RCC 7860 (cell line): Measurements from ENCODE around the gene TAF10.

Experiments
- DNase-seq: peaks from one replicate; pipeline ENCODE4 v3.0.0-alpha.2; 2015; ENCODE audit warnings: low spot score
- FAIRE-seq: peaks from 2 replicates; lab custom pipeline; 2012; peaks lifted over from hg19 to GRCh38; lab: Jason Lieb, UNC

The TAF10 gene

DNA sequence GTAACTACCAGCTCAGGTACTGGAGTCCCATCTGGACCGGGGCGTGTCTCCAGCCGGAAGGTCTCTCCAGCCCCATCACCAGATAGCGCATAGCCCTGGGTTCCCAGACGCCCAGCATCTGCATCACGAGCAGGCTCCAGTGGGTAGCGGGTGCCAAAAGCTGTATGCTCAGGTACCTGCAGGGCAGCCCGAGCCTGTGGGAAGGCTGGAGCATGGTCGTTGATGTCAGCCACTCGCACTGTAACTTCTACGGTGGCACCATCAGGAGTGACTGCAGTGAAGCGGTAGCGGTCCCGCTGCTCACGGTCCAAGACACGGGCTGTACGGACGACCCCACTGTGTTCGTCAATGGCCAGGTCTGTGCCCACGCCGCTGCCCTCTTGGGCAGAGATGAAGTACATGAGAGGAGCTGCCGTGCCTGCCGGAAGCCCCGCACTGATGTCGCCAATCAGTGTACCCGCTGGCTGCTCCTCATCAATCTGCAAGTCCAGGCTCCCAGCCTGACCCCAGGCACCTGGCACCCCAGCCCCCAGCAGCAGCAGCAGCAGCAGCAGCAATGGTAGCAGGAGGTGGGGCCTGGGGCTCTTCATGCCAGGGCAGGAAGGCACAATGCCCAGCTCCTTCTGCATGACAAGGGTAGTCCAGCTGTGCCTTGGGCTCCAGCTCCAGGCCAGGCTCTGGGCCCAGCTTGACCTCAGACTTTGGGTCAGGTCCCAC is 29.1 kb upstream of the TAF10 start:
- FAIRE-seq (no peak), DNase-seq (no peak)

- no peak for FAIRE-seq
- DNase-seq: no peak
These were observed 28.3 kb upstream of the TAF10 start for GRCh38 chr11:6640036-6640984.

- no peak for DNase-seq
These were observed 26.4 kb upstream of the TAF10 start for GRCh38 chr11:6638429-6638828.

DNA sequence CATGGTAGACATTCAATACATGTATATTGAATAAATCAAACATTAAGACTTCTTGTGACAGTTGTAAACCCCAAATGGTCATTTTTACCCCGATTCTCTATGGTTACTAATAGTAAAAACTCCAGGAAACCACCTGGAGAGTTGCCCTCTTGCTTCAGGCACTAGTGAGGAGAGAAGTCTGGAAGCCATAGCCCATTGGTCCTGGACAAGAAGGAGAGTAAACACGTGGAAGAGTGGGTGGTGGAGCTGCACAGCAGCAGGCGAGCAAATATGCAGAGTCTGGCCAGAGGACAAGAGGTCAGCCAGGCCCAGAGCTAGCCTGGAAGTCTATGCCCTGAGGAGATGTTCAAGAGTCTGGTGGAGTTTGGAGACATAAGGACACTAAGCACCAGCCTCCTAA is 25.9 kb upstream of the TAF10 start:
- FAIRE-seq (no peak), DNase-seq (no peak)

More at GRCh38 chr11:6638429-6638828, 26.4 kb upstream of the TAF10 start:
- FAIRE-seq: no peak

GRCh38 chr11:6636480-6636879 is 24.5 kb upstream of the TAF10 start:
- DNase-seq: no peak
- FAIRE-seq: no peak

GRCh38 chr11:6635082-6635932 is 23.3 kb upstream of the TAF10 start:
- no peak for DNase-seq
- no peak for FAIRE-seq

- no peak for FAIRE-seq
These were observed 22.5 kb upstream of the TAF10 start for GRCh38 chr11:6634534-6634933.

DNA sequence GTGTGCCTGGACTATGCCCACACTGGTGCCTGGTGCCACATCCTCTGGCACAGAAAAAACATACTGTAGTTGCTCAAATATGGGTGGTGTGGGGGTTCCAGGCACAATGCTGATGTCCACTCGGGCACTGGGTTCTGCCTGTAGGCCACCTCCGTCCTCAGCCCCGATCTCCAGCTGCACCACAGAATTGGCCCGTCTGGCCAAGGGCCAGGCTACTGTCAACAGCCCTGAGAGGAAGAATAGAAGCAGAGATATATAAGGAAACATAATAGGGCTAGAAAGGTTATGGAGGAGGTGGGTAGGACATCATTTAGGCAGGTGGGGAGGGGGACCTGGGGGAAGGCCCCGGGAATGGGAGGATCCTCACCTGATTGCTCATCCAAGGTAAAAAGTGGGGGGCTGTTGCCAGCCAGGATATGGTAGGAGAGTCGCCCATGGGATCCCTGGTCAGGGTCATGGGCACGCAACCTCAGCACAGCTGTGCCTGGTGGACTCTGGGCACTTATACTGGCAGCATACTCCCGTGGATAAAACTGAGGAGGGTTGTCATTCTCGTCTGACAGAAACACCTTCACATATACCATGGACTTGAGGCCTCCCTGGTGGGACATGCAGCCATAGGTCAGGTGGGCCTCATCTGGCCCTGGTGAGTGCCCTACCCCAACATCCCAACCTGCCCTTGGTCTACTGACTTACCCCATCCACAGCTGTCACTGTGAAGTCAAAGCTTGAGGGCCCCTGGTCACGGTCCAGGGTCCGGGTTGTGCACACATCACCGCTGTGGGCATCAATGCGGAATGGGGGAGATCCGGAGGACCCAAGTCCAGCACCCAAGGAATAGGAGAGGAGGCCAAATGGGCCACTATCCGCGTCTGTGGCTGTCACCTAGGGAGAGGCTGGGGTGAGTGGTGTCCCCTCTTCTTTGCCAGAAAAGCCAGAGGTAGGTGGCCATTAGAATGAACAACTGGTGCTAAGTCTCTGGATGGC is 21.7 kb upstream of the TAF10 start:
- FAIRE-seq (no peak), DNase-seq (no peak)

More at GRCh38 chr11:6634534-6634933, 22.5 kb upstream of the TAF10 start:
- no peak for DNase-seq

DNA sequence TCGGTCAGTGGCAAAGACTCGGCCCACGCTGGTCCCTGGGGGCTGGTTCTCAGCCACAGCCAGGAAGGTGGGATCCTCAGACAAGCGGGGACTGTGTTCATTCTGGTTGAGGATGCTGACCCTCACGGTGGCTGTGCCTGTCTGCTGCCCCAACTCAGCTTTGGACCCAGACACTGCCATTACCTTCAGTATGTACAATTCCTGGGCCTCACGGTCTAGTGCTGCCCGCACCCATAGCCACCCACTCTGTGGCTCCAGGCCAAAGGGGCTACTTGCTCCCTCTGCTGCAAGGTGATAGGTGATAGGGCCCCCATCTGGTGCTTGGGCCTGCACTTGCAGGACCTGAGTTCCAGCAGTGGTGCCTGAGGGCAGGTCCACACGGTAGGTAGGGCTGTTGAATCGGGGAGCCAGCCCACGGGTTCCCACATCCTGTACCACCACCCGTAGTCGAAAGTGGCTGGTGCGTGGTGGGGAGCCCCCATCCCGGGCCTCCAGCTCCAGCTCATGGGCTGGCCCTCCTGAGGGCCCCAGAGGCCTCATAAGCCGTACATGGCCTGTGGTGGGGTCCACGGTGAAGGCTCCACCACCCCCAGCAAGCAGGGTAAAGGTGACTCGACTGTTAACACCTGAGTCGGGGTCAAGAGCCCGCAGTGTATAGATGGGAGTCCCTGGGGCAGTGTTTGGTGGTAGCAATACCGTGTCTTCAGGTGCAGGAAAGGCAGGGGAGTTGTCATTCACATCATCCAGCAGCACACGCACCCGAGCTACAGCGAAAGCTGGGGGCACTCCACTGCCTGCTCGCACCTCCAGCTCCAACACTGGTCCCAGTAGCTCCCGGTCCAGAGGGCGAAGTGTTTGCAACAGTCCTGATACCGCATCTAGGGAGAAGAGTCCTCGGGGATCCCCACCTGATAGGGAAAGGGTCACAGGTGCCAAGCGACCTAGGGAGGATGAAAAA is 20.4 kb upstream of the TAF10 start:
- FAIRE-seq: no peak
- no peak for DNase-seq

DNA sequence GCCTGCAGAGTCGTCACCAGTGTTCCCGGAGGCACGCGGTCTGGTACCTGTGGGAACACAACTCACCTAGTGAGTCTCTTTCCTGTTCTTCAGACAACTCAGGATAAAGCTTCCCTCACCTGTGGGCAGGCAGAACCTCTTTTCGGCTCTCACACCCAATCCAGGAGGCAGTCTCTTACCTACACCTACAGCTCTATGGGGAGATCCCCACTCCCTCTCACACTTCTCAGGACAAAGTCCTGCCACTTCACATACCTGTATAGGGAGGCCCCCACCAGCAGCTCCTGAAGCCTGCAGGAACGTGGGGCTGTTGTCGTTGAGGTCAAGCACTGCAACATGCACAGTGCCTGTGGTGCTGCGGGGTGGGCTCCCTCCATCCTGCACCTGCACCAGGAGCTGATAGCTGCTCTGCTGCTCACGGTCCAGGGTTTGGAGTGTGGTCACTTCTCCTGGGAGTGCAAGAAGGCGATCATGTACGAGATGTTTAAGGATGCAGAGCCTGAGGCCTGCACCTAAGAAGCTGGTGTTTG is 19.4 kb upstream of the TAF10 start:
- FAIRE-seq (no peak), DNase-seq (no peak)

DNA sequence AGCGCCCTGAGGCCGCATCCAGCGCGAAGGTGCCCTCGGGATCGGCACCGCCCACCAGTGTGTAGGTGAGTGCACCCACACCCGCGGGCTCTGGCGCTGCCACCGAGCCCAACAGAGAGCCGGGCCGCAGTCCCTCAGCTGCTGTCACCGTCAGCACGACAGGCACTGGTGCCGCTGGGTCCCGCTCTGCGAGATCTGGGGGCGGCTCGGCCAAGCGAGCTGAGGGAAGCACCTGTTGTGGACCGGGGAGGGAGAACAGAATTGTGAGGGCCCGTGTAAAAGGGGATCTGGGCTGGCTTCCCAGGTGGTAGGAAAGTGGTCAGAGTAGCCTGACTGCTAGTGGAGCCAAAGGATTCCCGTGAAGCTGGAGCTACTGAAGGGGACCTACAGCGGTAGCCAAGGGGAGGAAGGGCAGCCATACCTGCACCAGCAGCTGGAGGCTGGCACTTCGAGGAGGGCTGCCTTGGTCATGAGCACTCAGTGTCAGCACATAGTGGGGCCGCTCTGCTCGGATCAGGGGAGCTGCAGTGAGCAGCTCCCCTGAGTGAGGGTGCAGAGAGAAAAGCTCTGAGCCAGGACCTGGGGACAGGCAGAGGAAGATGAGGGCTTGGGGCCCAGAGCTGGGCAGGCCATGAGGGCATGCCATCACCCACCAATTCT is 18.7 kb upstream of the TAF10 start:
- FAIRE-seq (no peak), DNase-seq (no peak)

DNA sequence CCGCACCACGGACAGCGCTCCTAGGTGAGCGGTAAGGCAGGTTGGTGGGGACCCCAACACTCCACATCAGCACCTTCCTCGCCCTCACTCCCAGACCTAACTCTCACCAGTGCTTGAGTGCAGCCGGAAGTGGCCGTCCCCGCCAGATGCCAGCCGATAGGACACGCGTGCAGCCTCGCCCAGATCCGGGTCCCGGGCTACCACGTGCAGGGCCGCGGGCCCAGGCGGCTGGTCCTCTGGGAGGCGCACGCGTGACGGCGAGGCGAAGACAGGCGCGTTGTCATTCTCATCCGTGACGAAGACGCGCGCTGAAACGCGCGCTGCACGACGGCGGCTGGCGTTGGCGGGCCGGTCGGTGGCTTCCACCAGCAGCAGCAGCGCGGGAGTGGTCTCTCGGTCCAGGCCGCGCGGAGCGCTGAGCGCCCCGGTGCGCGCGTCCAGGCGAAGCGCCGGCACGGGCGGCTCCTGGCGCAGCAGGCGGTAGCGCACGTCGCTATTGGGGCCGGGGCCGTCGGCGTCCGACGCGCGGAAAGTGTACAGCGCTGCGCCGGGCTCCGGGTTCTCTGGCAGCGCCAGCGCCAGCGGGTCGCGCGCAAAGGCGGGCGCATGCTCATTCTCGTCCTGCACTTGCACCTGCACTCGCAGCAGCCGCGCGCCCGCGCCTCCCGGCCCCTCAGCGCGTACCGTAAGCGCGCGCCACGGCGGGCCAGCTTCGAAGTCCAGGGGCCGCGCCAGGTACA is 18.0 kb upstream of the TAF10 start:
- DNase-seq: no peak
- FAIRE-seq: no peak

- FAIRE-seq (no peak), DNase-seq (no peak)
These were observed 17.5 kb upstream of the TAF10 start for GRCh38 chr11:6629573-6629891.

GRCh38 chr11:6628526-6628925 is 16.5 kb upstream of the TAF10 start:
- DNase-seq (no peak), FAIRE-seq (no peak)

DNA sequence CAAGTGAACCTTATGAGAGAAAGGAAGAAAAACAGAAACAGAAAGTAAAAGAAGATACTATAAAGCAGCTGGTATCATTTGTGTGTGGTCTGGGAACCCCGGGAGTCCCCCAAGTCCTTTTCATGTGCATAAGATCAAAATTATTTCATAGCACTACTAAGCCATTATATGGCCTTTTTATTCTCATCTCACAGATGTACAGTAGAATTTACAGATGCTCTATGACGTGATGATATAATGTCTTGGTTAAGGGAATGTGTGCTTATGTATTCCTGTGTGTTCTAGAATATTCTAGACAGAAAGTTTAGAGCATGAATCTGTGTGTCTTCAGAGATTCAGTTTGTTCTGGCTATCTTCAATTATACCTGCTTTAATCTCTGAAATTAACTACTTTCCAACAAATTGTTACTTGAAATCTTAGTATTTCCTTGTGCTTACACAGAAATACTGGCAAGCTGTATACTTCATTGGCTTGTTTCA is 15.8 kb upstream of the TAF10 start:
- no peak for FAIRE-seq
- DNase-seq: no peak

DNA sequence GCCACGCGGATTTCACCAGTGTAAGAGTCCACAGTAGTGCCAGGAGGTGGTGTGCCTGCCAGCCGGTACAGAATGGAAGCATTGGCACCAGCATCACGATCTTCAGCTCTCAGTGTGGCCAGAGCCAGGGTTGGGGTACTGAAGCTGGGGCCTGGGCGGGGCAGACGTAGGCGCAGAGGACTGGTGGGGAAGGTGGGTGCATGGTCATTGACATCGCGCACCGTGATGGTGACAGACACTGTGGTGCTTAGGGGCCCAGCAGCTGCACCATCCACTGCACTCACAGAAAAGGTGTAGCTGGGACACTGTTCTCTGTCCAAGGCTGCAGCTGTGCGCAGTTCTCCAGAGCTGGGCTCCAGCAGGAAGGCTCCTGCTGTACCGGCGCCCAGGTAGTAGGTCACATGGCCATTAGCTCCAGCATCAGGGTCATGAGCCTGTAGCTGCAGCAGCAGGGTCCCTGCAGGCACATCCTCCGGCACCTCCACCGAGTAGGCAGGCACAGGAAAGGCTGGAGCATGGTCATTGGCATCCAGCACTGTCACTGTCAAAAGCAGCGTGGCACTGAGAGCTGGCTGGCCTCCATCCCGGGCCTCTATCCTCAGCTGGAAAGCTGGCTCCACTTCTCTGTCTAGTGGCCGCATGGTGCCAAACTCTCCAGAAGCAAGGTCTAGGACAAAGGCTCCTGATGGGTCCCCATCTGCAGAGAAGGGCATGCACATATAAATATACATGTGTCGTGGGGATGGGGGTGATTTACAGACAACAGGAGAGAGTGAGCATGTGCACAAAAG is 15.2 kb upstream of the TAF10 start:
- FAIRE-seq (no peak), DNase-seq (no peak)
